HG02870 (cell line): Measurements from ENCODE around the gene CDH13.

Experiments used
- ATAC-seq: cut with Tn5 transposase; IDR thresholded peaks from one replicate; pipeline ENCODE4 v1.9.1; 2021; ENCODE audit warnings: mild to moderate bottlenecking, moderate library complexity; ENCODE audit not compliant: unreplicated experiment

Gene CDH13

DNA sequence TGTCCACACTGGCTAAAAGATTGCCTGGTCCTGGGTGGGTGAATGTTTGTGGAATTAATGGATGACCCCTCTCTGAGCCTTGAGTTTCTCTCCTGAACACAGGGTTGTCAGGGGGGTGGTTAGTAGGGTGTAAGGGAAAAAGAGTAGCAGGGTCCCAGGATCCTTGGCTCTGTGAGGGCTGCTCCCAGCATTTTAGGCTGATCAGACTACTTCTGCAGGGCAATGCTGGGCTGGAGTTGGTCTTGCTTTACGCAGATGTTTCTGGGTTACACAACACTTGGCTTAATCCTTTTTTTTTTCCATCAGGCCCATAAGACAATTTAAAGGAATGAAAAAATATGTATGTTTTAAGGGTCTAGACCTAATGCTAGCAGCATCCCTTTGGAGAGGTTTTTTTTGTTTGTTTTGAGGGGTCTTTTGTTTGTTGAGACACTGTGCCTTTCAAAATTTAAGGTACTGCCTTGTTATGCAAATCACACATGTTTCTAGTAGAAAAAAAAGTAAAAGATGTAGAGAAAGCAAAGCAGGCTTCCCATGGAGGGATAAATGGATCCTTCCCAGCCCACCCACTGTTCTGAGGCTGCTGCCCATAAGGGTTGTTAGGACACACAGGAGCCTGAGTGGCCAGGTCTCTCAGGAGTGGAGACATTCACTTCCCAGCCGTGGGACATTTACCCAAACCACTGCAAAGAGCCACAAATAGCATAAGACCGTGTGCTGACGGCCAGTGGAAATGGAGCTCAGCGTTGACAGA is 955.4 kb downstream of the CDH13 start:
- no peak for ATAC-seq

DNA sequence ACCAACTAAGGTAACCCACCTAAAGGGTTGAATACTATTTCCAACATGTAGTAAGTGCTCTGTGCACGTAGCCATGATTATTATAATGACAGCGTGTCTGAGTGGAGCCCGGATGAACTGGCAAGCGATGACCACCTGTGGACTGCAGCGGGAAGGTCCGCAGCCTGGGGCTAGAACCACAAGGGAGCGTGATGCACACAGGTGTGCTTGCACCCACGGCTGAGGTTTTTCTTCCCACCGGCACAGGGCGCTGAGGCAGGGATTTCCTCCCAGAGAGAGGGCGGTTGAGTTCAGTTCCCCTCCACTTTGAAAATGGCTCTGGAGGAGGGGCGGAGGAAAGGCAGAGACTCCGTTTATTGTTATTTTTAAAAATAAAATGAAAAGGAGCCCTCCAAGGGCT is 959.3 kb downstream of the CDH13 start:
- ATAC-seq = no peak

DNA sequence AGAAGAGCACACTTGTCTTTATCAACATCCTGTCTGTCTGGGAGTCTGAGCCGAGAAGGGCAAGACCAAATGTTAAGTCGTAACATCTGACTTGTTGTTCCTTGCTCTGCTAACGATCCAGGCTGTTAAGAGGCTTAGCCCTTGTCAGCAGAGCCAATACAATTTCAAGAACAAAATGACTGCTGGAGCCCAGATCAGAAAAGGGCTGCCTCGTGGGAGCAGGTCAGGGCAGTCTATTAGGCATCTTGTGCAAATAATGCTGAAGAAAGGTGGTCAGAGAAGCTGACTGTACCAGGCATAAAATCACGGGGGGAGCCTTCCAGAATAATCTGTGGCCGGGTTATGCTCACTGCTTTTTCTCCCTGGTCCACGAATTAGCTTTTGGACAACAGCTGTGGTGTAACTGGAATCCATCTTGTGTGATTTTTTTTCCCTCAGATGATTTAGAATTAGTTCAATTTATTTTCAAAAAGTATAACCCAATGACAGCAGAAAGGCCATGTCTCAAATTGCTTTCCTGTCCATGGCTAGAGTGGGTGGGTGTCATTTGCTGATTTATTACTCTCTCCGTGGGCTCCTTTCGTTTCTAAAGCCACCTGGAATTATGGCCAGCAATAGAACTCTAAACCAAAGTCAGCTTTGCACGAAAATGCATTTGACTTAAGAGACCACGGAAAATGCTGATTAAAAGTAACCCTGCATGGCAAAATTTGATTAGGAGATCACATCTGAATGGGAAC is 959.9 kb downstream of the CDH13 start:
- ATAC-seq = no peak

DNA sequence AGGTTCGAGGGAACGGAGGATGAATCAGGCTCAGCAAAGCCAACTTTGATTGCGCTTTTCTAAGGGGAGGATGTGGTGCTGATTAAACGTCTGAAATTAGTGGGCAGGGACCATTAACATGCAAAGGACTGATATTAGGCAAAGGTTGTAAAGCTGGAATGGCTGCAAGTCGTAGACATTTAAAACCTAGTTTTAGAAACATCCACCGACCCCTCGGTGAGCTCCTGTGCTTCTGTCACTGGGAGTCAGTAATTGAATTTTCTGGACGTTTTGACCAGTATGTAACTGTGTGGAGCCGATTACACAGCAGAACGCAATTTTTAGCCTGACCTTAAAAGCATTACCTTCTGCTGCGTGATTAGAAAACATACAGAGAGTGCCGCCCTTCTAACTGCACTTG is 960.4 kb downstream of the CDH13 start:
- ATAC-seq = no peak

DNA sequence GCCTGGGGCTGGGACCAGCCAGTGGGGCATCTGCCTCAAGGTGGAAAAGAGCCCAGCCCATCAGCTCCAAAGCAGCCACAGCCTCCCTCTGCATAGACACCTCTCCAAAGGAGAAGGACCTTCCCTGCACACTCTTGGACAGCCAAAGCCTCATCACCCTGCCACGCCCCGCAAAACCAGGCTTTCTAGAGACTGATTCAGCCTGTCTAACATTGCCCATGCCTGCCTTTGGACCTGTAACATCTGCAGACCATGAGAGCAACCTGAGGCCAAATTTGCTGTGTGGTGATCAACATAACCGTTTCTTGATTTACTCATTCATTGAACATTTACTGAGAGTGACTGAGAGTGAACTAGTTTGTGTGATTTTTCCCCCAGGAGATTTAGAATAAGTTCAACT is 961.3 kb downstream of the CDH13 start:
- ATAC-seq = no peak

DNA sequence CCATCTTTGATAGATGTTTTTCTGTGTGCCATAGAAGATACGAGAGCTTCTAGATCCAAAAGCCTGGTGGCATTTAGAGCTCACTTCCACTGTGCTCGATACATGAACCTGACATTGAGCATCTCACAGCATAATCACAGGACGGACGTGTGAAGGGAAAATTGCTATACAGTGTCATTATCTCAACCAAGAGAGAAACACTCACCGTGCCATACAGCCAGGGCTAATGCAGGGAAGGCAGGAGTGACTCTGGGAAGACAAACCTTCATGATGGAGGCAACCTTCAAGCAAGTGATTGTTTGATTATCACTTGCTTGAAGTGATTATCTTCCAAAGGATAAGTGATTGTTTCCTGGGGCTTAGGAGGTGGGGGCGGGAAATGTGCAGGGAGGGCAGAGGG is 962.8 kb downstream of the CDH13 start:
- ATAC-seq = no peak

DNA sequence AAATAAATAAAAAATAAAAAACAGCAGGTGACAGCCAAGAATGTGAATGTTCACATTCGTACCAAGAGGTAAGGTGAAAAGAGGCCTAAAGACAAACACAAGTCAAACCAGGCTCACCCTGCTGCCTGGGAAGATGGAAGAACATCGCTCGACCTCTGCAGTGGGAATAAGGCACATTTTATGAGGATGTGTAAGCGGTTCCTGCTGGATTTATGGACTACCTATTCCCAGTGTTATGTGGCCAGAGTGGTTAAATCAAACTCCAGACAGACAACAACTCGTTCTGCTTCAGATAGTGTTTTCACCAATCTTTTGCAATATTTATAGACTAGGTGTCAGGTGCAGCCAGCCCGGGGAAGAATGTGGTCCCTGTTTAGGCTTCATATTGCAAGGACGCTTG is 966.0 kb downstream of the CDH13 start:
- no peak for ATAC-seq

DNA sequence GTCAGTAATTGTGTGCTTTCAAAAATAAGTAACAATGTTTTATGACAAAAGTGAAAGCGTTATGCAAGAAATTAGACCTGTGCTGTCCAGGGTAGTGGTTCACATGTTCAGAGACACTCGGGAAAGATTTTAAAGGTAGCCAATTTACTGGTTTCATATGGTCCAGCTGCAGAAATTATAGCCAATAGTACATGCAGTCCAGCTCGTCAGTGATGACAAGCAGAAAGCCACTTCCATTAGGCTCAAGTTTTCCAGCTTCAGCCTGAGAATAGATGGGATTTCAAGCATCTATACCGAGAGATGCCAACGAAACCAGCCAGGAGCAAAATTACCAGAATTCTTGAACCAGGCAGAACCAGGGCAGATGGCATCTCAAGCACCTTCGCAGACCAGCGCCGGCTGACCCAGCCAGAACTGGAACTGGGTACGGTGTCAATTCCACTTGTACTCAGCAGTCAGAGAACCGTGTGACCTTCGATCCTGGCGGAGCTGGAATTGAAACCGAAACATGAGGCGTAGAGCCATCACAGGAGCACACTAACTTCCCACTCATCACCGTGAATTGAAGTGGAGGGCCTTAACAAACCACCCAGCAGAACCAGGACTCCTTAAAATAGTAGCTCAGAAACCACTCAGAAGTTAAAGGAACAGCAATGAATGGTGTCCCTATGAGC is 973.2 kb downstream of the CDH13 start:
- ATAC-seq = no peak

DNA sequence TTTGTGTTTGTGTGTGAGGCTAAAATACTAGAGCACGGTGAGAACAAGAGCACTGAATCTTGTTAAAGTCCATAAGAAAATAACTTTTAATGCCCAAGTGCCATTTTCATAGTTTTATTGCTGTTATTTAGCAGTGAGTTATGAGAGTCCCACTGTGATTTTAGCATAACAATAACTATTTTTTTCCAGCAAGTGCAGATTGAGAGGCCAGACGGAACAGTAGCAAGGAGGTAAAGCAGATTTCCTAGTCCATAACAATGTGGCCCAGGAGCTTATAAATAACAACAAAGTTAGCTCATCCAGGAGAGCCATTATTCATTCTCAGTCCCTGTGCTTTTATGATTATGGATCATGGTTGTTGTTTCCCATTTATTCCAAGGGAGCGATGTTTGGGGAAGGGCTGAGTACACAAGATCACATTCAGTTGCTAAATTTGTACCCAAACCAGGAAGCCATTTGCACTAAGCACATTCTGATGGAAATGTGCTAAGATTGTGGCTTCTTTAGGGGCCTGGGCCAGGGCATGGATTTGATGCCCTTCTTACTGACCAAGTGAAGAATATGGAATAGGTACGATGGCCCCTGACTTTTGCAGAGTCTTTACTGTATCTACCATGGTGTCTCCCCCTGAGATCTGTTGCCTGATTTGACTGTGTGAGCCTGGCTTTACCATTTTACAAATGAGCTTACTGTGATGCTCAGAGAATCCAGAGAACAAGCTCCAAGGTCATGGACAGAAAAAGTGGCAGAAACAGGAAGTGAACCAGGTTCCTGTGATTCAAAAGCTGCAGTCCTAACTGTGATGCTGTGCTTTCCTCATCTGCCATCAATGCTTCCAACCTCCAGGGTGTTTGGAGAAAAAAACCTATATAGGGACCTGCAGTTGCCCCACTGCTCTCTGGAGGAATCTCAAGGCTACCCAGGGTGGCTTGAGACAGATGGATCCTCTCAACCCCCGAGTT is 976.3 kb downstream of the CDH13 start:
- no peak for ATAC-seq

DNA sequence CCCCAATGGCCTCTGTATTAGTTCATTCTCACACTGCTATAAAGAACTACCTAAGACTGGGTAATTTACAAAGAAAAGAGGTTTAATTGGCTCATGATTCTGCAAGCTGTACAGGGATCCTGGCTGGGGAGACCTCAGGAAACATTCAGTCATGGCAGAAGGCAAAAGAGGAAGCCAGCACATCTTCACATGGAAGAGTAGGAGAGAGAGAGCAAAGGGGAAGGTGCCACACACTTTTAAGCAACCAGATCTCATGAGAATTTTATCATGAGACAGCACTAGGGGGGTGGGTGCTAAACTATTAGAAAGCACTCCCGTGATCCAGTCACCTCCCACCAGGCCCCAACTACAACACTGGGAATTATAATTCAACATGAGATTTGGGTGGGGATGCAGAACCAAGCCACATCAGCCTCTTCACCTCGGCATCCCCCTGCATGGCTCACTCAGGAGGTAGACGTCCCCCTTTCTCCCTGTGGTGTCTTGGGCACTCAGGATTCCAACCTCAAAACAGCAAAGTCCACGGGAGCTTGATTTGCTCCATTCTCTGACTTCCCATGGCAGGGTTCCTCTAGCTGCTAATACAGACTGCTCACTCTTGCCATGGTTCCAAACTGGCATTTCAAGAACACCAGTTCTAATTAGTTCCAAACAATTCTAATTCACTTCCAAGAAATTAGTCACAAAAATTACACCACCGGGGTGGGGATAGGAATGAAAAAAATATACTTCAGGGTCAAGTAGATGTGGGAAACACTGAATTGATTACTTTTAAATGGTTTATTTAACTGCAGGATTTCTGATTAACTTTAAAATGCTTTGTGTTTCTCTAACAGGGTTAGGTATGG is 977.2 kb downstream of the CDH13 start:
- no peak for ATAC-seq

DNA sequence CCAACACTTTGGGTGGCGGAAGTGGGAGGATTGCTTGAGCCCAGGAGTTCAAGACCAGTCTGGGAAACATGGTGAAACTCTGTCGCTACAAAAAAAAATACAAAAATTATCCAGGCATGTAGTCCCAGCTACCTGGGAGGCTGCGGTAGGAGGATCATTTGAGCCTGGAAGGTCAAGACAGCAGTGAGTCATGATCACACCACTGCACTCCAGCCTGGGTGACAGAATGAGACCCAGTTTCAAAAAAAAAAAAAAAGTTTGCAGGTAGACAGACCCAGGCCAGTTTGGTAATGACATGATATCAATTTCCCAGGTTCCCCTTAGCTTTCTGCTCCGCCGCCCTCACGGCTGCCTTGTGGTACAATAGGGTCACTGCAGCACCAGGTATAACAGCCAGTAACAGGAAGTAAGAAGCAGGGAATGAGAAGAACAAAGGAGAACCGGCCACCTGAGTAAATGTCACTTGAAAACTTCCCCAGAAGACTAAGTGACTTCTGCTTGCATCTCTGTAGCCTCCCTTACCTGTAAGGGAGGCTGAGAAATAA is 979.8 kb downstream of the CDH13 start:
- ATAC-seq = no peak

DNA sequence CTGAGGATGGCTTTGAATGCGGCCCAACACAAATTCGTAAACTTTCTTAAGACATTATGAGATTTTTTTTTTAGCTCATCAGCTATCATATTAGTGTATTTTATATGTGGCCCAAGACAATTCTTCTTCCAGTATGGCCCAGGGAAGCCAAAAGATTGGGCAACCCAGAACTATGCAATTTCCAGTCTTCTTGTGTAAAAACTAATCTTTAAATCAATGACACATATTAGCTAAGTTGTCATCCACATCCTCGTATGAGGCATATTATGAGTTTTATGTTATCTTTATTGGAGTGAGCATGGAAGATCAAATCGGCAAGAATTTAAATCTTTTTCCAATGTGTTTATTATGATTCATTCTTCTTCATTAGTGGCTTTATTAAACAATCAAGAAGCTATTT is 982.4 kb downstream of the CDH13 start:
- no peak for ATAC-seq

DNA sequence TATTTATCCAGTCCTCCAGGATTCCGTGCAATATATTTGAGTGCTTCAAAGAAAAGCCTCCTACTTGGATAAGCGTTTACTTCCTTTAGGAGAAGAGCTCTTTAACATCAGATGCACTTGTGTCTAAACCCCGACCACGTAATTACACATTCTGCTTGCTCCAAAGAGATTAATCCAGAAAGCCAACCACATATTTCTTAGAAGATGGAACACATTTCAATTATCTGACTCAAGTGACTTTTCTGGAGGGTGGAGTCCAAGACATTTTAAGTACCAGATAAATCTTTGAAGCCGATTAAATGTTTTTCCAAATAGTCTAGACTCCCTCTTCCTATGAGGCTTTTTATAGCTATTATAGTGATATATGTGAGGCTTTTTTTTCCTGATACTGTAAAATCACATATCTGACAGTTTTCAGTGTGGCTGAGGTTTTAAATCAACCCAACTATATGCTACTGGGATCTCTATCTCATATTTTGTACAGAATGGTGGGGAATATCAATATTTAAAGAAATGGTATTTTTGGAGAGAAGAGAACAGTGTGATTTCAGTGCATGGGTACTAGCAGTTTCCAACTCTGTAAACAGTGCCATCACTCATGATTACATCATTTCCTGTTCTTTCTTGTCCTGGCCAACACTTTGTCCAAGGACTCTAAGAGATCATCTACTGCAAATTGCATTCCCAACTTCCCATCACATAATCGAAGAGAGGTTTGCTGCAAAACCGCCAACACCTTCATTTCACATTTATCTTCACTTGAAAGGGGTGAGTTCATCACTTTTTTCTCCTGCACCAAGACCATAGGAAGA is 988.6 kb downstream of the CDH13 start:
- ATAC-seq = no peak

DNA sequence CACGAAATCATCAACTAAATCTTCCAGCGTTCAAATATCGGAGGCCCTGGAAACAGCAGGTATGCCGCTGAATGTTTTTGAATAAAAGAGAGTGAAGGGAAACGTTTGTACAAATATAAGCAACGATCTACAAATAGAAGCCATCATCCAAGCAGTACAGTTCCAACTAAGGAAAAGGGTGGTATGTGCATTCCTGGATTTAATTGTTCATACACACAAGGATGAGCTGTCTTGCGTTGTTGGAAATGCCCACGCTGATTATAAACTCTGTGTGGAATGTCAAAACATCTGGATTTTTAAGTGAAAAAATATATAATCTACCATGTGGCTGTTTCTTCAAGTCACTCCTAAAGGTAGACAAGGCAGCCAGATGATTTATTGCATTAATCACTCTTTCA is 989.2 kb downstream of the CDH13 start:
- ATAC-seq = no peak

DNA sequence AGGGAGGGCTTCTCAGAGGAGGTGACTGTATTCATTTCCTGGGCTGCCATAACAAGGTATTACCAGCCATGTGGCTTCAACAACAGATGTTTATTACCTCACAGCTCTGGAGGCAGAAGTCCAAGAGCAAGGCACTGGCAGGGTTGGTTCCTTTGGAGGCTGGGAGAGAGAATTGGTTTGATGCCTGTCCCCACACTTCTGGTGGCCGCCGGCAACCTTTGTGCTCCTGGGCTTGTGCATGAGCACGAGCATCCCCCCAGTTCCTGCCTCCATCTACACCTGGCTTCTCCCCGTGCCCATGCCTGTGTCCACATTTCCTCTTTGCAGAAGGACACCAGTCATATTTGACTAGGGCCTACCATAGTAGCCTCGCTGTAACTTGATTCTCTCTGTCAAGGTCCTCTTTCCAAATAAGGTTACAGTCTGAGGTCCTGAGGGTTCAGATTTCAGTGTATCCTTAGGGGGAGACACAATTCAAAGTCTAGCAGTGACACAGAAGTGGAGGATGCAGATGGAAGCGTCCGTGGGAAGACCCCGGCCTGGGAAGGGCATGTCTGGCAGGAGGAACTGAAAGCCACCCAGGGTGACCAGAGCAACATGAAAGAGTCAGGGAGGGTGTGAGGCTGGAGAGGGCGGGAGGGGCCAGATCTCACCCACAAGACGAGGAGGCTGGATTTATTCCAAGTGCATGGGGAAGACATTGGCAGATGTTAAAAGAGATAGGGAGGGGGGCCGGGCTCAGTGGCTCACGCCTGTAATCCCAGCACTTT is 992.8 kb downstream of the CDH13 start:
- ATAC-seq = no peak

DNA sequence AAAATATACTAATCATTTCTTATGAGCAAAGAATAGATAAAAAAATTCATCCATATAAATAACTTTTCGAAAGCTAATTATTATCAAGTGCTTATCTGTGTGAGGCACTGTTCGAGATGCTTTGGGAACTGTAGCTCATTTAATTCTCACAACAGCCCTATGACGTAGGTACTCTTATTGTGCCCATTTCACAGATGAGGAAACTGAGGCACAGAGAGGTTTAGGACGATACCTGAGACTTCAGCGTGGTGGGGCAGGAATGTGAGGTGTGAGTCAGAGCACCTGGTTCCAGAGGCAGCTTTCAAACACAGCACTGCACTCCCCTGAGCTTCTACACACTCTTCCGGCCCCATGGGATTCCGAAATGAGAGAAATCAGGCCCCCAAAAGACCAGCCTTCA is 995.2 kb downstream of the CDH13 start:
- no peak for ATAC-seq

DNA sequence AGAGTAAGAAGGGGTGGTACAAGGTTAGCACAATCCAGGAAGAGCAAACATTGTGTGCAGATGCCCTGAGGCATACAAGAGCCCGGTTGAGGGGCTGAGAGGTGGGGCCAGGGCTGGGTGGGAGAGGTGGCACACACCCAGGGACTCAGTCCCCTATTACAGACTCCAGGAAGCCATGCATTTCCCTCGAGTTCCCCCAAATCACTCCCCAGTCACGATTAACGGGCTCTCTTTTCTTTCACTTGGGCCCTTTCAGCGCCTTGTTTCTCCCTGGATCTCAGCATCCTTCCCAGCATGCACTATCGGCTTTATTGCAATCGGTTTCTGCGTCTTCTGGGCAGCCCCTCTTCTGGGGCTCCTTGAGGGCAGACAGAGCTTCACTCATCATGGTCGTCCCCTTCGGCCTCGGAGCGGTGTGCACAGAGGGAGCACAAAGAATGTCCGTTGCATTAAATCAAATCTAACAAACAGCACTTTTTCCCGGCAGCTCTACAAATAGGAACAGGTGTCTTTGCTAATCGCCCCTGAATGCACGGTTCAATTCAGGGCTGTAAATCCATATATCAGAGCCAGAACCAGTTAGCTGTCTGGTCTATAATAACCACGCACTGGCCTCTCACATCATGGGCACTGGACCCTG is 996.4 kb downstream of the CDH13 start:
- no peak for ATAC-seq

DNA sequence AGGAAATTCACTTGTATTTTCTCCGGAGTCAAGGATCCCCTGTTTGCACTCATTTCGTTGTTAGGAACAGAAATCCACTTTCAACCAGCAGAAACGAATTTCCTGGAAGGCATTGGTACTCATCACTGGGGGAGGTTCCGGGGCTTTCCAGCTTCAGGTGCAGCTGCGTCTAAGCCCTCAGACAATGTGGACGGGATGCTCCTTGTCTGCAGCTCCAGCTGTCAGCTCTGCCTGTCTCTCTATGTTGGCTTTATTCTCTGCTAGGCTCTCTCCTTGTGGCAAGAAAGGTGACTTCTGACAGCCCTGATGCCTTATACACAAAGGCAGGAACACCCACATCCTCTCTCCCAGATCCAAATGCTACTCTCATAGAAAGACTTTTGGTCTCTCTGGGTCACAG is 997.1 kb downstream of the CDH13 start:
- no peak for ATAC-seq
